Keratinocyte (primary cell): ENCODE data around the gene AKAP13. TPM values are rescaled to one million over a fixed set of nuclear protein-coding genes. Genes with fewer than 3 reads are reported as not detected.
A peak's percentile ranks its signal among the peaks of the same experiment; 100 is the strongest.

Source experiments
- DNase-seq: peaks from one replicate; pipeline ENCODE4 v3.0.0-alpha.2; 2011; ENCODE audit warnings: low read depth, missing footprints, low spot score
- FAIRE-seq: peaks from 2 replicates; lab custom pipeline; 2011; peaks lifted over from hg19 to GRCh38; lab: Jason Lieb, UNC
- H2AFZ ChIP-seq: 2 replicates; pipeline ENCODE4 v1.6.0; 2012; ENCODE audit warnings: low read length, control low read depth, inconsistent platforms; ENCODE audit not compliant: control insufficient read depth
- H3K27ac ChIP-seq: 2 replicates; pipeline ENCODE4 v1.5.1; 2011; ENCODE audit warnings: low read length; ENCODE audit not compliant: control insufficient read depth, insufficient read depth
- H3K27me3 ChIP-seq: 3 replicates; pipeline ENCODE4 v1.6.0; 2011; ENCODE audit warnings: low read length; ENCODE audit not compliant: control insufficient read depth, insufficient read depth; ENCODE audit errors: extremely low read depth
- H3K36me3 ChIP-seq, 2 experiments: 2 replicates in 1 of 2; 3 replicates in 1 of 2; pipeline ENCODE4 v1.5.1; 2011; ENCODE audit warnings: low read length in 2 of 2, mild to moderate bottlenecking in 1 of 2; ENCODE audit not compliant: control insufficient read depth in 2 of 2, insufficient read depth in 2 of 2; ENCODE audit errors: extremely low read depth in 1 of 2
- H3K4me1 ChIP-seq: 3 replicates; pipeline ENCODE4 v1.5.1; 2011; ENCODE audit warnings: low read length; ENCODE audit not compliant: control insufficient read depth, insufficient read depth; ENCODE audit errors: extremely low read depth
- H3K4me2 ChIP-seq: 3 replicates; pipeline ENCODE4 v1.6.0; 2011; ENCODE audit warnings: low read depth, low read length; ENCODE audit not compliant: control insufficient read depth, insufficient read depth; ENCODE audit errors: extremely low read depth
- H3K4me3 ChIP-seq, 3 experiments: fragments of 200-600 bp in 1 of 3; sonication (generic) in 1 of 3; 2 replicates in 2 of 3; 3 replicates in 1 of 3; pipeline ENCODE4 v1.5.1; 2011 to 2016; ENCODE audit warnings: low read length in 3 of 3, mild to moderate bottlenecking in 3 of 3, control low read depth in 2 of 3, inconsistent platforms in 1 of 3, low read depth in 1 of 3, mixed read lengths in 1 of 3, mixed run types in 1 of 3, moderate library complexity in 1 of 3; ENCODE audit not compliant: control insufficient read depth in 2 of 3, insufficient read depth in 2 of 3; ENCODE audit errors: extremely low read depth in 1 of 3
- H3K79me2 ChIP-seq: 2 replicates; pipeline ENCODE4 v1.6.0; 2012; ENCODE audit warnings: low read length; ENCODE audit not compliant: control insufficient read depth, insufficient read depth
- H3K9ac ChIP-seq: 3 replicates; pipeline ENCODE4 v1.6.0; 2011; ENCODE audit warnings: low read length; ENCODE audit not compliant: control insufficient read depth, insufficient read depth; ENCODE audit errors: extremely low read depth
- H3K9me1 ChIP-seq: 3 replicates; pipeline ENCODE4 v1.6.0; 2011; ENCODE audit warnings: low read length; ENCODE audit not compliant: control insufficient read depth, insufficient read depth; ENCODE audit errors: extremely low read depth
- H3K9me3 ChIP-seq: 2 replicates; pipeline ENCODE4 v1.5.1; 2012; ENCODE audit warnings: low read depth, low read length; ENCODE audit not compliant: control insufficient read depth
- H4K20me1 ChIP-seq: 3 replicates; pipeline ENCODE4 v1.6.0; 2011; ENCODE audit warnings: low read length; ENCODE audit not compliant: control insufficient read depth, insufficient read depth; ENCODE audit errors: extremely low read depth
- EZH2 ChIP-seq: IDR thresholded peaks from one replicate; pipeline ENCODE4 v1.6.1; 2012; ENCODE audit warnings: inconsistent platforms, mild to moderate bottlenecking, low read length, moderate library complexity
- dilution Hi-C: fragments of 300-500 bp; cut with MboI; formaldehyde crosslinking; loops from one replicate; pipeline ENCODE4 v1.7.0; 2020; ENCODE audit warnings: low sequenced_read_pairs; ENCODE audit not compliant: extremely low pct_ligation_motif_present
- polyA plus RNA-seq, 5 experiments: library from polyadenylated mRNA; depleted of rRNA in 3 of 5; stranded (reverse) in 3 of 5; stranded (forward) in 1 of 5; unstranded in 1 of 5; fragments of >200 nt; gene quantifications; 1 replicate in 1 of 5; 2 replicates in 3 of 5; 3 replicates in 1 of 5; pipeline versions ENCODE4 v1.2.1 to v1.2.3, GENCODE V29; 2011 to 2012; ENCODE audit warnings: missing spikeins in 2 of 5, low read depth in 1 of 5, low replicate concordance in 1 of 5
- TF ChIP-seq, protein P1 (sequence below), 3 experiments: IDR thresholded peaks in 1 of 3; conservative IDR thresholded peaks in 1 of 3; optimal IDR thresholded peaks in 1 of 3; 2 replicates in 2 of 3; 3 replicates in 1 of 3; pipeline versions ENCODE3 to v1.5.1; 2011; ENCODE audit warnings: low read length in 3 of 3, mild to moderate bottlenecking in 3 of 3, moderate library complexity in 2 of 3, control low read depth in 1 of 3, inconsistent platforms in 1 of 3; ENCODE audit not compliant: insufficient read depth in 2 of 3; ENCODE audit errors: extremely low read depth in 1 of 3

The AKAP13 gene
- polyA plus RNA-seq, 1 donor (not counting 4 experiments of a cell fraction or from before 2014, with no cell fraction given) = 16.7 TPM

- peak overlapping the region; percentile 47 for H3K27ac ChIP-seq
- TF ChIP-seq, protein P1, sequence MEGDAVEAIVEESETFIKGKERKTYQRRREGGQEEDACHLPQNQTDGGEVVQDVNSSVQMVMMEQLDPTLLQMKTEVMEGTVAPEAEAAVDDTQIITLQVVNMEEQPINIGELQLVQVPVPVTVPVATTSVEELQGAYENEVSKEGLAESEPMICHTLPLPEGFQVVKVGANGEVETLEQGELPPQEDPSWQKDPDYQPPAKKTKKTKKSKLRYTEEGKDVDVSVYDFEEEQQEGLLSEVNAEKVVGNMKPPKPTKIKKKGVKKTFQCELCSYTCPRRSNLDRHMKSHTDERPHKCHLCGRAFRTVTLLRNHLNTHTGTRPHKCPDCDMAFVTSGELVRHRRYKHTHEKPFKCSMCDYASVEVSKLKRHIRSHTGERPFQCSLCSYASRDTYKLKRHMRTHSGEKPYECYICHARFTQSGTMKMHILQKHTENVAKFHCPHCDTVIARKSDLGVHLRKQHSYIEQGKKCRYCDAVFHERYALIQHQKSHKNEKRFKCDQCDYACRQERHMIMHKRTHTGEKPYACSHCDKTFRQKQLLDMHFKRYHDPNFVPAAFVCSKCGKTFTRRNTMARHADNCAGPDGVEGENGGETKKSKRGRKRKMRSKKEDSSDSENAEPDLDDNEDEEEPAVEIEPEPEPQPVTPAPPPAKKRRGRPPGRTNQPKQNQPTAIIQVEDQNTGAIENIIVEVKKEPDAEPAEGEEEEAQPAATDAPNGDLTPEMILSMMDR (optimal IDR thresholded peaks at IDR 0.05 in 1 of 3, IDR thresholded peaks at IDR 0.05 in 1 of 3, conservative IDR thresholded peaks at IDR 0.05 in 1 of 3; ENCODE audit: extremely low read depth in 1 of 3, insufficient read depth in 2 of 3, low read length in 3 of 3) = peak in 1 of 3 experiments; percentile 10
- TF ChIP-seq EZH2 = no peak
- no peak overlapping the region for H3K9ac ChIP-seq
- H3K9me1 ChIP-seq = peaks cover 2% of the 10 kb centered on the region
- no peak overlapping the region for H2AFZ ChIP-seq
- no peaks in the 10 kb centered on the region for H3K27me3 ChIP-seq
- dilution Hi-C loops = no loop called here
- no peaks in the 10 kb centered on the region for H4K20me1 ChIP-seq
- DNase-seq (no peak), FAIRE-seq (no peak)
- H3K4me2 ChIP-seq = no peak overlapping the region
- peaks cover 83% of the 10 kb centered on the region for H3K79me2 ChIP-seq
- no peaks in the 10 kb centered on the region for H3K9me3 ChIP-seq
- no peaks in the 10 kb centered on the region for H3K36me3 ChIP-seq
- H3K4me3 ChIP-seq = no peak overlapping the region
- peaks cover 23% of the 10 kb centered on the region for H3K4me1 ChIP-seq
Observed at GRCh38 chr15:85453144-85453872, 72.9 kb downstream of the AKAP13 start.

GRCh38 chr15:85454403-85454802 is 74.0 kb downstream of the AKAP13 start:
- Histone ChIP-seq H3K9me1 (peaks cover 2% of the 10 kb centered on the region), H3K79me2 (peaks cover 73% of the 10 kb centered on the region), H3K36me3 (no peaks in the 10 kb centered on the region), H3K4me2 (peak overlapping the region; percentile 49), H3K4me1 (peaks cover 30% of the 10 kb centered on the region), H4K20me1 (no peaks in the 10 kb centered on the region), H3K9me3 (no peaks in the 10 kb centered on the region), H3K9ac (peak overlapping the region; percentile 26), H3K27me3 (no peaks in the 10 kb centered on the region), H2AFZ (no peak overlapping the region), H3K4me3 (no peak overlapping the region), H3K27ac (peak overlapping the region; percentile 47)
- dilution Hi-C loops = no loop called here
- DNase-seq (no peak), FAIRE-seq (peak; percentile 77)
- TF ChIP-seq EZH2 = no peak
- TF ChIP-seq, protein P1 (optimal IDR thresholded peaks at IDR 0.05 in 1 of 3, IDR thresholded peaks at IDR 0.05 in 1 of 3, conservative IDR thresholded peaks at IDR 0.05 in 1 of 3; ENCODE audit: extremely low read depth in 1 of 3, insufficient read depth in 2 of 3, low read length in 3 of 3) = peak in 2 of 3 experiments; percentile 19 to 28
